Liver (tissue), 9 donors: ENCODE measurements around the gene OSER1. TPM values are rescaled to one million over a fixed set of nuclear protein-coding genes. Genes with fewer than 3 reads are reported as not detected.

Source experiments
- DNase-seq: peaks from one replicate; pipeline ENCODE4 v3.0.0-alpha.2; 2017; ENCODE audit warnings: low spot score
- H3K27ac ChIP-seq, 2 donors: one replicate each; pipeline ENCODE4 v1.7.0; 2013; ENCODE audit warnings: inconsistent platforms in 2 of 2, low read length in 2 of 2, control low read depth in 1 of 2, low read depth in 1 of 2, mild to moderate bottlenecking in 1 of 2
- H3K27me3 ChIP-seq, 4 donors: one replicate each; pipeline versions ENCODE4 v1.6.1 to v1.7.0; 2013; ENCODE audit warnings: low read length in 3 of 4, inconsistent platforms in 1 of 4, mild to moderate bottlenecking in 1 of 4, moderate library complexity in 1 of 4; ENCODE audit not compliant: control insufficient read depth in 4 of 4, insufficient read depth in 4 of 4
- H3K36me3 ChIP-seq, 4 donors: one replicate each; pipeline versions ENCODE4 v1.6.1 to v1.7.0; 2013; ENCODE audit warnings: low read length in 3 of 4, mild to moderate bottlenecking in 3 of 4, low read depth in 1 of 4, moderate library complexity in 1 of 4; ENCODE audit not compliant: control insufficient read depth in 4 of 4, insufficient read depth in 3 of 4
- H3K4me1 ChIP-seq, 4 donors: one replicate each; pipeline versions ENCODE4 v1.6.1 to v1.7.0; 2013; ENCODE audit warnings: low read length in 3 of 4, mild to moderate bottlenecking in 3 of 4, moderate library complexity in 1 of 4; ENCODE audit not compliant: control insufficient read depth in 4 of 4, insufficient read depth in 4 of 4
- H3K4me3 ChIP-seq, 3 donors: one replicate each; pipeline versions ENCODE4 v1.6.1 to v1.7.0; 2013; ENCODE audit warnings: low read length in 3 of 3, control low read depth in 1 of 3, low read depth in 1 of 3, mild to moderate bottlenecking in 1 of 3
- H3K9ac ChIP-seq, 2 donors: one replicate each; pipeline ENCODE4 v1.7.0; 2013; ENCODE audit warnings: low read length in 2 of 2, mild to moderate bottlenecking in 2 of 2, moderate library complexity in 2 of 2, control low read depth in 1 of 2, low read depth in 1 of 2
- H3K9me3 ChIP-seq, 4 donors: one replicate each; pipeline versions ENCODE4 v1.6.1 to v1.7.0; 2013; ENCODE audit warnings: low read length in 3 of 4; ENCODE audit not compliant: control insufficient read depth in 4 of 4
- EGR1 ChIP-seq, 2 donors: IDR thresholded peaks; 2 replicates each; pipeline ENCODE4 v1.6.1; 2016 to 2018; ENCODE audit warnings: antibody characterized with exemption in 2 of 2, low read depth in 2 of 2
- FOXA1 ChIP-seq: IDR thresholded peaks from 2 replicates; pipeline ENCODE4 v1.6.1; 2016; ENCODE audit warnings: antibody characterized with exemption
- FOXA2 ChIP-seq: IDR thresholded peaks from 2 replicates; pipeline ENCODE4 v1.6.1; 2016; ENCODE audit warnings: antibody characterized with exemption
- GABPA ChIP-seq, 2 donors: IDR thresholded peaks in 1 of 2; conservative IDR thresholded peaks in 1 of 2; 2 replicates each; pipeline ENCODE4 v1.6.1; 2016; ENCODE audit warnings: antibody characterized with exemption in 2 of 2, mild to moderate bottlenecking in 1 of 2, moderate library complexity in 1 of 2
- HNF4A ChIP-seq, 2 donors: conservative IDR thresholded peaks; 2 replicates each; pipeline ENCODE4 v1.6.1; 2016; ENCODE audit warnings: antibody characterized with exemption in 2 of 2, mild to moderate bottlenecking in 2 of 2
- HNF4G ChIP-seq: IDR thresholded peaks from 2 replicates; pipeline ENCODE4 v1.6.1; 2016; ENCODE audit warnings: antibody characterized with exemption
- JUND ChIP-seq, 2 donors: IDR thresholded peaks; 2 replicates each; pipeline ENCODE4 v1.6.1; 2016; ENCODE audit warnings: antibody characterized with exemption in 2 of 2
- NR2F2 ChIP-seq: IDR thresholded peaks from 2 replicates; pipeline ENCODE4 v1.6.1; 2016; ENCODE audit warnings: antibody characterized with exemption
- RAD21 ChIP-seq, 2 donors: IDR thresholded peaks; 2 replicates each; pipeline ENCODE4 v1.6.1; 2016; ENCODE audit warnings: antibody characterized with exemption in 2 of 2, mild to moderate bottlenecking in 2 of 2
- RXRA ChIP-seq, 2 donors: IDR thresholded peaks; 2 replicates each; pipeline ENCODE4 v1.6.1; 2017 to 2018; ENCODE audit warnings: antibody characterized with exemption in 2 of 2, mild to moderate bottlenecking in 1 of 2
- SP1 ChIP-seq: IDR thresholded peaks from 2 replicates; pipeline ENCODE4 v1.6.1; 2018; ENCODE audit warnings: antibody characterized with exemption, mild to moderate bottlenecking
- TAF1 ChIP-seq: conservative IDR thresholded peaks from 2 replicates; pipeline ENCODE4 v1.6.1; 2016; ENCODE audit warnings: antibody characterized with exemption, mild to moderate bottlenecking
- YY1 ChIP-seq: IDR thresholded peaks from 2 replicates; pipeline ENCODE4 v1.6.1; 2016; ENCODE audit warnings: antibody characterized with exemption, mild to moderate bottlenecking
- WGBS: extraction: QIAGEN DNeasy Blood & Tissue Kit; methylation state at CpG from one replicate; pipeline ENCODE4 v1.1.7; 2013; 5-methylcytosine and 5-hydroxymethylcytosine counted together
- polyA plus RNA-seq, 2 donors: library from polyadenylated mRNA; stranded (reverse) in 1 of 2; unstranded in 1 of 2; fragments of 200-250 nt in 1 of 2; fragments of >200 nt in 1 of 2; fragmentation: Nextera tagmentation in 1 of 2; extraction: Ambion mirVana in 1 of 2; gene quantifications; one replicate each; pipeline versions ENCODE4 v1.2.1 to v1.2.3, GENCODE V29; 2013 to 2015
- total RNA-seq, 2 donors: library from RNA; depleted of rRNA; stranded (reverse); fragments of >200 nt; gene quantifications; one replicate each; pipeline ENCODE4 v1.2.3, GENCODE V29; 2014
- TF ChIP-seq, protein P1 (sequence below): IDR thresholded peaks from 2 replicates; pipeline ENCODE4 v1.6.1; 2016; ENCODE audit warnings: antibody characterized with exemption
- TF ChIP-seq, protein P2 (sequence below): IDR thresholded peaks from 2 replicates; pipeline ENCODE4 v1.6.1; 2016; ENCODE audit warnings: antibody characterized with exemption
- TF ChIP-seq, protein P3 (sequence below): IDR thresholded peaks from 2 replicates; pipeline ENCODE4 v1.6.1; 2016; ENCODE audit warnings: antibody characterized with exemption, mild to moderate bottlenecking
- TF ChIP-seq, protein P4 (sequence below): fragments of 150-350 bp; IDR thresholded peaks from 2 replicates; pipeline ENCODE4 v1.5.1; 2017; ENCODE audit warnings: improper control_type of control experiment, low read depth, low read length; ENCODE audit not compliant: missing input control
- TF ChIP-seq, protein P5 (sequence below): IDR thresholded peaks from 2 replicates; pipeline ENCODE4 v1.6.1; 2016; ENCODE audit warnings: antibody characterized with exemption
- donor health status: healthy.
- donor health status: healthy.
- donor health status: healthy.
- donor health status: healthy.
- donor health status: healthy.

The OSER1 gene
- total and polyA plus RNA-seq, 4 donors, result 12.6 to 20.2 (median 14.6) TPM

DNA sequence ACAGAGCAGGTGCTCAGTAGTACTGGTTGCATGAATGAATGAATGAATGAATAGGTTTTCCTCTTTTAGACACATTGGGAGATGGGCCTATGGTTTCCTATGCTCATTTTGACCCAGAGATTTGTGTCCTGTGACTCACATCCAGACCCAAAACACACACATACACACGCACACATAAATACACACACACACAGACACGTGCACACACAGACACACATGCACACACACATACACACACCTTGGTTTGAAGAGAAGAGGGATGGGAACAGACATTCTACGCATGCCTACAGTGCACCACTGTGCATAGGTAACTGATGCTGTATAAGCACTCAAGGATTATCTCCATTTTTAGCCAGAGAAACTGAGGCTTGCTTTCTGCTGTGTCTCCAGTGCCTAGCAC, 27.7 kb downstream of the OSER1 start:
- Histone ChIP-seq H3K27me3 (peaks cover 0 to 4% (median 3%) of the 10 kb centered on the region in 4 donors), H3K4me3 (no peak overlapping the region), H3K4me1 (peaks cover 0 to 5% (median under 1%) of the 10 kb centered on the region in 4 donors), H3K9me3 (no peaks in the 10 kb centered on the region), H3K36me3 (no peaks in the 10 kb centered on the region), H3K9ac (no peak overlapping the region), H3K27ac (no peak overlapping the region)
- TF ChIP-seq HNF4A (conservative IDR thresholded peaks at IDR 0.05), result no peak
- no peak for TF ChIP-seq FOXA1
- no peak for TF ChIP-seq RAD21 (IDR thresholded peaks at IDR 0.05)
- TF ChIP-seq EGR1 (IDR thresholded peaks at IDR 0.05; ENCODE audit: low read depth in 2 of 2), result no peak
- TF ChIP-seq JUND (IDR thresholded peaks at IDR 0.05), result no peak
- no peak for TF ChIP-seq YY1
- no peak for TF ChIP-seq SP1
- no peak for TF ChIP-seq RXRA (IDR thresholded peaks at IDR 0.05)
- TF ChIP-seq, protein P1, sequence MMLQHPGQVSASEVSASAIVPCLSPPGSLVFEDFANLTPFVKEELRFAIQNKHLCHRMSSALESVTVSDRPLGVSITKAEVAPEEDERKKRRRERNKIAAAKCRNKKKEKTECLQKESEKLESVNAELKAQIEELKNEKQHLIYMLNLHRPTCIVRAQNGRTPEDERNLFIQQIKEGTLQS, result no peak
- TF ChIP-seq, protein P2, sequence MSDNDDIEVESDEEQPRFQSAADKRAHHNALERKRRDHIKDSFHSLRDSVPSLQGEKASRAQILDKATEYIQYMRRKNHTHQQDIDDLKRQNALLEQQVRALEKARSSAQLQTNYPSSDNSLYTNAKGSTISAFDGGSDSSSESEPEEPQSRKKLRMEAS, result no peak
- TF ChIP-seq HNF4G, result no peak
- TF ChIP-seq, protein P3, sequence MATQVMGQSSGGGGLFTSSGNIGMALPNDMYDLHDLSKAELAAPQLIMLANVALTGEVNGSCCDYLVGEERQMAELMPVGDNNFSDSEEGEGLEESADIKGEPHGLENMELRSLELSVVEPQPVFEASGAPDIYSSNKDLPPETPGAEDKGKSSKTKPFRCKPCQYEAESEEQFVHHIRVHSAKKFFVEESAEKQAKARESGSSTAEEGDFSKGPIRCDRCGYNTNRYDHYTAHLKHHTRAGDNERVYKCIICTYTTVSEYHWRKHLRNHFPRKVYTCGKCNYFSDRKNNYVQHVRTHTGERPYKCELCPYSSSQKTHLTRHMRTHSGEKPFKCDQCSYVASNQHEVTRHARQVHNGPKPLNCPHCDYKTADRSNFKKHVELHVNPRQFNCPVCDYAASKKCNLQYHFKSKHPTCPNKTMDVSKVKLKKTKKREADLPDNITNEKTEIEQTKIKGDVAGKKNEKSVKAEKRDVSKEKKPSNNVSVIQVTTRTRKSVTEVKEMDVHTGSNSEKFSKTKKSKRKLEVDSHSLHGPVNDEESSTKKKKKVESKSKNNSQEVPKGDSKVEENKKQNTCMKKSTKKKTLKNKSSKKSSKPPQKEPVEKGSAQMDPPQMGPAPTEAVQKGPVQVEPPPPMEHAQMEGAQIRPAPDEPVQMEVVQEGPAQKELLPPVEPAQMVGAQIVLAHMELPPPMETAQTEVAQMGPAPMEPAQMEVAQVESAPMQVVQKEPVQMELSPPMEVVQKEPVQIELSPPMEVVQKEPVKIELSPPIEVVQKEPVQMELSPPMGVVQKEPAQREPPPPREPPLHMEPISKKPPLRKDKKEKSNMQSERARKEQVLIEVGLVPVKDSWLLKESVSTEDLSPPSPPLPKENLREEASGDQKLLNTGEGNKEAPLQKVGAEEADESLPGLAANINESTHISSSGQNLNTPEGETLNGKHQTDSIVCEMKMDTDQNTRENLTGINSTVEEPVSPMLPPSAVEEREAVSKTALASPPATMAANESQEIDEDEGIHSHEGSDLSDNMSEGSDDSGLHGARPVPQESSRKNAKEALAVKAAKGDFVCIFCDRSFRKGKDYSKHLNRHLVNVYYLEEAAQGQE, result no peak
- no peak for TF ChIP-seq FOXA2
- TF ChIP-seq TAF1, result no peak
- no peak for TF ChIP-seq NR2F2
- DNase-seq, result no peak
- WGBS, result 58% methylated on average over 3 of the region's 3 CpGs

DNA sequence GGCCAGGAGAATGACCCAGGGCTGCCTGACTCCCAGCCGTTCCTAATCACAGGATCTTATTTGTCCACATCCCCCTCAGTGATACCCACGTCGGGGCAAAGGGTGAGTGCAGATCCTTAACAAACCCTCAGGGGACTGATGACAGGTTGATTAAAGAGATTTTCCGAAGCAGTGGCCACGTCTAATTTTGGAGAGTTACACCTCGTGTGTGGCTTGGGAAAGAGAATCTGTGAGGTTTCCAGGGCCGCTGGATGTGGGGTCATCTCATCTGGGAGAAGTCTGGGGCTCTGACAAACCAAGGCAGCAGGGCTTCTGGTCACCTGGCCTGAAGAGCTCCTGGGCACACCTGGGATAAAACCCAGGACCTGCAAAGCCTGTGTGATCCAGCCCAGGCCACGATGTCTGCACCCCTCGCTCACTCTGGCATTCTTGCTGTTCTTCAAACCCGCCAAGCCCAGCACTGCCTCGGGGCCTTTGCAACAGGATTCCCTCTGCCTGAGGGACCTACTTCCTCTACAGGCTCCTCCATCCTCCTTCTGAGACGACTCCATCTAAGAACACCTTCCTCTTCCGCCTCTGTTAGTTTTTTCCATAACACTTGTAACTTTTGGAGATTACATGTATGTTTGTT, 28.3 kb downstream of the OSER1 start:
- Histone ChIP-seq H3K9ac (no peak overlapping the region), H3K4me3 (no peak overlapping the region), H3K27me3 (peaks cover 0 to 6% (median 3%) of the 10 kb centered on the region in 4 donors), H3K4me1 (peaks cover 0 to 2% (median under 1%) of the 10 kb centered on the region in 4 donors), H3K9me3 (no peaks in the 10 kb centered on the region), H3K27ac (no peak overlapping the region), H3K36me3 (no peaks in the 10 kb centered on the region)
- DNase-seq, result no peak
- 48% methylated on average over 13 of the region's 13 CpGs for WGBS
- TF ChIP-seq HNF4G, result no peak
- TF ChIP-seq FOXA2, result no peak
- TF ChIP-seq, protein P4, sequence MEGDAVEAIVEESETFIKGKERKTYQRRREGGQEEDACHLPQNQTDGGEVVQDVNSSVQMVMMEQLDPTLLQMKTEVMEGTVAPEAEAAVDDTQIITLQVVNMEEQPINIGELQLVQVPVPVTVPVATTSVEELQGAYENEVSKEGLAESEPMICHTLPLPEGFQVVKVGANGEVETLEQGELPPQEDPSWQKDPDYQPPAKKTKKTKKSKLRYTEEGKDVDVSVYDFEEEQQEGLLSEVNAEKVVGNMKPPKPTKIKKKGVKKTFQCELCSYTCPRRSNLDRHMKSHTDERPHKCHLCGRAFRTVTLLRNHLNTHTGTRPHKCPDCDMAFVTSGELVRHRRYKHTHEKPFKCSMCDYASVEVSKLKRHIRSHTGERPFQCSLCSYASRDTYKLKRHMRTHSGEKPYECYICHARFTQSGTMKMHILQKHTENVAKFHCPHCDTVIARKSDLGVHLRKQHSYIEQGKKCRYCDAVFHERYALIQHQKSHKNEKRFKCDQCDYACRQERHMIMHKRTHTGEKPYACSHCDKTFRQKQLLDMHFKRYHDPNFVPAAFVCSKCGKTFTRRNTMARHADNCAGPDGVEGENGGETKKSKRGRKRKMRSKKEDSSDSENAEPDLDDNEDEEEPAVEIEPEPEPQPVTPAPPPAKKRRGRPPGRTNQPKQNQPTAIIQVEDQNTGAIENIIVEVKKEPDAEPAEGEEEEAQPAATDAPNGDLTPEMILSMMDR, result no peak
- TF ChIP-seq, protein P2, result no peak
- TF ChIP-seq SP1, result no peak
- TF ChIP-seq FOXA1, result no peak
- no peak for TF ChIP-seq RXRA (IDR thresholded peaks at IDR 0.05)
- TF ChIP-seq EGR1 (IDR thresholded peaks at IDR 0.05; ENCODE audit: low read depth in 2 of 2), result no peak
- no peak for TF ChIP-seq JUND (IDR thresholded peaks at IDR 0.05)
- TF ChIP-seq YY1, result no peak
- TF ChIP-seq, protein P5, sequence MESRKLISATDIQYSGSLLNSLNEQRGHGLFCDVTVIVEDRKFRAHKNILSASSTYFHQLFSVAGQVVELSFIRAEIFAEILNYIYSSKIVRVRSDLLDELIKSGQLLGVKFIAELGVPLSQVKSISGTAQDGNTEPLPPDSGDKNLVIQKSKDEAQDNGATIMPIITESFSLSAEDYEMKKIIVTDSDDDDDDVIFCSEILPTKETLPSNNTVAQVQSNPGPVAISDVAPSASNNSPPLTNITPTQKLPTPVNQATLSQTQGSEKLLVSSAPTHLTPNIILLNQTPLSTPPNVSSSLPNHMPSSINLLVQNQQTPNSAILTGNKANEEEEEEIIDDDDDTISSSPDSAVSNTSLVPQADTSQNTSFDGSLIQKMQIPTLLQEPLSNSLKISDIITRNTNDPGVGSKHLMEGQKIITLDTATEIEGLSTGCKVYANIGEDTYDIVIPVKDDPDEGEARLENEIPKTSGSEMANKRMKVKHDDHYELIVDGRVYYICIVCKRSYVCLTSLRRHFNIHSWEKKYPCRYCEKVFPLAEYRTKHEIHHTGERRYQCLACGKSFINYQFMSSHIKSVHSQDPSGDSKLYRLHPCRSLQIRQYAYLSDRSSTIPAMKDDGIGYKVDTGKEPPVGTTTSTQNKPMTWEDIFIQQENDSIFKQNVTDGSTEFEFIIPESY, result no peak
- no peak for TF ChIP-seq TAF1
- TF ChIP-seq HNF4A (conservative IDR thresholded peaks at IDR 0.05), result no peak
- TF ChIP-seq, protein P1, result no peak
- TF ChIP-seq NR2F2, result no peak
- TF ChIP-seq GABPA (IDR thresholded peaks at IDR 0.05 in 1 of 2, conservative IDR thresholded peaks at IDR 0.05 in 1 of 2), result no peak
- TF ChIP-seq, protein P3, result no peak
- no peak for TF ChIP-seq RAD21 (IDR thresholded peaks at IDR 0.05)
